ENCODE results near the gene PGA5.
A peak's percentile ranks its signal among the peaks of the same experiment; 100 is the strongest.
"Not testable (repeated sequence)": the region's sequence is repeated elsewhere in the genome, so short reads cannot be mapped to it uniquely, and the experiment has no call there.

The PGA5 gene

DNA sequence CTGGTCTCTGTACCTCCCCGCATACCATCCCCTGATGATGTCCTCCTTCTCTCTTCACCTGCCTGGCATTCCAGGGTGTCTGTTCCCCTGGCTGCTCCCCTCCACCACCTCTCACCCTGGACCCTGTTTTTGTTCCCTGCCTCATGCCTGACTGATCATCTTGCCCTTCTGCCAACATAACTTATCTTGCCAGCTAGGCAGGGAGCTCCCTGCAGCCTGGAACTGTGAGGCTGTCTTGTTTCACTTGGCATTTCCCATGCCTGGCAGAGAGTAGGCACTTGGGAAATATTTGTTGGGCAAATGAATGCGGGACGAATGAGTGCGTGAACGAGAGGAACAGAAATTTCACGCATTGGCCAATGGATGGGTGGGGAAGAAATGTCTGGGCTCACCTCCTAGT, 11.5 kb upstream of the PGA5 start:
- not testable (repeated sequence) for DNase-seq

DNA sequence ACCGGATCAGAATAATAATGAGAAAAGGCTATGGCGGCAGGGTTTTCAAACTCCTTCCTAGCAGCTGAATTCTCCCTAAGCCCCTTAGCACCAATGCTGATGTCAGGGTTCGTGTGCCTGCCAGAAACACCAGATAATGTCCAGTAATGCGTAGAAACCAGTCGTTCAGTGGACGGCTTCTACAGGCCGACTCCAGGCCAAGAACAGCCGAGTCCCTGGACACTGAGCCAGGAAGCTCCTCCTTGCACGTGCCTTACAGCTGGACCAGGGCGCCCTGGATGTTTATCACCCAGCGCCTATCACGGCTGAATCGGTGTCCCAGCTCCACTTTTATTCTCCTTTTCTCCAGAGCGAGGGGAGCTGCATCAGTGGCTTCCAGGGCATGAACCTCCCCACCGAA, 9.9 kb upstream of the PGA5 start:
- not testable (repeated sequence) for DNase-seq

DNA sequence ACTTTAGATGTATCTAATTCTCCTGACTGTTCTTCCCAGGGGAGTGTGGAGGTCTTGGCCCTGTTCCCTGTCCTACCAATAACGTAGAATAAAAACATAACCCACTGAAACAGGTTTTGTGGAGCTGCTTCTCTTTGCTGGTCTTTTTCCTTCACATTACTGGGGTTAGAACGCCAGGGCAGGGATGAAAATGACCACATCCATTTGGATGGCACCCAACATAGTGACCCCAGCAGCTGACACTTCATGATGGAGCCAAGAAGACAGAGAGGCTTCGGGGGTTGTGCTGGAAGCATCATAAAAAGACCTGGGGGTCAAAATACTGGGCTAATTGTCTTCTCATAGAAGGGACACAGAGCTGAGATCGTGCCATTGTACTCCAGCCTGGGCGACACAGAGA, 9.4 kb upstream of the PGA5 start:
- DNase-seq, result not testable (repeated sequence)

GRCh38 chr11:61232548-61233145, 8.3 kb upstream of the PGA5 start:
- not testable (repeated sequence) for DNase-seq

GRCh38 chr11:61237130-61237529, 3.8 kb upstream of the PGA5 start:
- DNase-seq, result not testable (repeated sequence)

- not testable (repeated sequence) for DNase-seq
These were observed 687 bp upstream of the PGA5 start for GRCh38 chr11:61240288-61240687.

- DNase-seq, result not testable (repeated sequence)
These were observed 551 bp downstream of the PGA5 start for GRCh38 chr11:61241526-61241925.

DNA sequence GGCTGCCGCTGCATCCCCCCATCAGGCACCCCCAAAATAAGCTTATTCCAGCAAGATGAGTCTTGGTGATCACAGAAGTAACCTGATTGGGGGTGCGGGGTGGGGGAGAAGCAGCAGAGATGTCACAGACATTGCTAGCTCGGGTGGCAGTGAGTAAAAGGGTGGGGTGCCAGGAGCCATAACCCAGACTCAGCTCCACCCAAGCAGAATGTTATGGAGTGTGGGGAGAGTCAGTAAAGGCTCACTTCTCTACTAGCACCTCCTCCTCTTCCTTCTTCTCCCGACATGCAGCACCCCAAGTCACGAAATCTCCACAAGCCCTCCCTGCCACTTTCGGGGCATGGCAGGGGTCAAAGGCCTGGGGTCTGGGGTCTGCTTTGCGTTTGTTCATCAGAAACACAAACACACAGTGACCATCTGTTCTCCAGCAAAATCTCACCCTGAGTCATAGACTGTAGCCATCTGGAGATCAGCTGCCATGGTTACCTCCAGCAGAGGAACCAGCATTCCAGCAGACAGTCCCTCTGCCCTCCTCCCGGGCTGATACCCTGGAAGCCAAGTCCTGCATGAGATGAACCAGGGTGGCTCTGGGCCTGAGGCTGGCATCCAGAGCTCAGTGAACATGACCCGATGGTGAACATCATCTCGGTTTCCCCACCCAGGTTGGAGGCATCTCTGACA, 4.4 kb downstream of the PGA5 start:
- DNase-seq, result not testable (repeated sequence)

DNA sequence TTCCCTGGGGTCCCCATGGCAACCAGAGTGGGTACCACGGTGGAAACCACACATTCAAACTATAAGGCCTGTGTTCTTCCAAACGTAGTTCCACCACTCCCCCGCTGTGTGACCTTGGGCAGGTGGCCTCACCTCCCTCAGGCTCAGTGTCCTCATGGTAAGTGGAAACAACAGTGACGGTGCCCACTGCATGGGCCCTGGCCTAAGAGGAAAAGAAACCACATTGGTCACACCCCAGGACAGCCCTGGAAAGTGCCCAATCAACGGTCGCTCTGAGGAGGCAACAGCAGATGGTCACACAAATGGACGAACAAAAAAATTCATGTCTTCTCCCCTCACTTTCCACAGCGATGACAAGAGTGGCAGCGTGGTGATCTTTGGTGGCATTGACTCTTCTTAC, 7.1 kb downstream of the PGA5 start:
- not testable (repeated sequence) for DNase-seq

GRCh38 chr11:61249201-61249600, 8.2 kb downstream of the PGA5 start:
- DNase-seq, result not testable (repeated sequence)

GRCh38 chr11:61250796-61251765, 10.1 kb downstream of the PGA5 start:
- not testable (repeated sequence) for DNase-seq

- DNase-seq, result not testable (repeated sequence)
These were observed 11.4 kb downstream of the PGA5 start for GRCh38 chr11:61252332-61252731.

DNA sequence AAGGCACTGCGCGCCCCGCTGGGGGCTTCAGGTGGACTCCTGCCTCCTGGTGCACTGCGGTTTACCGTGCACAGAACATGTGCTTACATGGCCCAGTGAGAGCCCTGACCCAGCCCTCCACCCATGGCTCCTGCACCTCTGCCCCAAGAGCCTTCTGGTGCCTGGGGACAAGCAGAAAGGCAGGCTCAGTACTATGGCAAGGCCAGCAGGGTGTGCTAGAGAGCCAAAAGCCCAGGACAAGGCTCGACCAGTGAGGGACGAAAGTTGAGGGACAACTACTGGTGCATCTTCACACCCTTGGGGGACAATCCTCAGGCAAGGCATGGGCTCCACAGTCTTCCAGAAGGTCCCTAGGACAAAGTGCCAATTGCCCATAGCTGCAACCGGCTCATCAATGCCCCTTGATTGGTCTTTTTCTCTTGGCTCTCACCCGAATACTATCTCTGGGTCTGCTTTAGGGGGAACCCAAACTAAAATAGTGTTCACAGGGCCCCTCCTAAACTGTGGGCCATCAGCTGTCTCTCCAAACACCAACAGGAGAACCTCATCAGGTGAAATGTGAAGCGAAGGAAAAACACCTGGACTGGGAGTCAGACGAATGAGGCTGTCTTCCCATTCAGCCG, 13.5 kb downstream of the PGA5 start:
- peak; percentile 15 for DNase-seq

GRCh38 chr11:61256710-61257482, 15.9 kb downstream of the PGA5 start:
- DNase-seq, result no peak

GRCh38 chr11:61258546-61258945, 17.6 kb downstream of the PGA5 start:
- DNase-seq, result no peak

DNA sequence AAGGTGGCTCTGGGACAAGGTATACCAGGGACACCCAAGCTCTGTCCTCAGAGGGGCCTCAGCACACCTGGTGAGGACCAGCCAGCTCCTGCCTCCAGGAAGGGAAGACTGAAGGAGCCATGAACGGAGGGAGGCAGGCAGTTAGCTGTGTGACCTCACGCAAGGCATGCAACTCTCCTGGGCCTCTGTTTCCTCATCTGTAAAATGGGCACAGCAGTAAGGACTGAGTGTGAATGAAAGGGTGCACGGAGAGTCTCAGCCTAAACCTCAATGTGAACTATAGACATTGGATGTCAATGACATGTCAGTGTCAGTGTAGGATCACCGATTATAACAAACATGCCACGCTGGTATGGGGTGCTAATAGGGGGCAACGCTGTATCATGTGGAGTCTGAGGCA, 18.4 kb downstream of the PGA5 start:
- no peak for DNase-seq

GRCh38 chr11:61264371-61264770, 23.4 kb downstream of the PGA5 start:
- no peak for DNase-seq

DNA sequence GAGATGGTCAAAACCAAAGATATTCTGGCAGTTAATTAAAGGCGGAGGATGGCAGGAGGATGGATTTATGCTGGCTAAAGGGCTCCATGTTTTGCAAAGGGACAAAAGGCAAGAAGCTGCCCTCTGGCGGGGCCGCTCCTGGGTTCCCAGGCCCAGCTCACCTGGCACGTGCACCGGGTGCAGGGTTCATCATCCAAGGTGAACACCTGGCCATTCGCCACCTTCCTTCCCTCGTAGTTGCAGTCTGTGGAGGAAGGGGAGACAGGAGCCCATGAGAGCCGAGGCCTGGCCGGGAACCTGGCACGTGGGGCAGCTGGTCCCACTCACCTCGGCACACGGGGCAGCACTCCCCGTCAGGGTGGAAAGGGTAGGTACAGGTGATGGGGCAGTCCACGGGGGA, 23.8 kb downstream of the PGA5 start:
- no peak for DNase-seq

GRCh38 chr11:61265357-61265756, 24.4 kb downstream of the PGA5 start:
- no peak for DNase-seq

- DNase-seq, result no peak
These were observed 25.6 kb downstream of the PGA5 start for GRCh38 chr11:61266602-61267001.

DNA sequence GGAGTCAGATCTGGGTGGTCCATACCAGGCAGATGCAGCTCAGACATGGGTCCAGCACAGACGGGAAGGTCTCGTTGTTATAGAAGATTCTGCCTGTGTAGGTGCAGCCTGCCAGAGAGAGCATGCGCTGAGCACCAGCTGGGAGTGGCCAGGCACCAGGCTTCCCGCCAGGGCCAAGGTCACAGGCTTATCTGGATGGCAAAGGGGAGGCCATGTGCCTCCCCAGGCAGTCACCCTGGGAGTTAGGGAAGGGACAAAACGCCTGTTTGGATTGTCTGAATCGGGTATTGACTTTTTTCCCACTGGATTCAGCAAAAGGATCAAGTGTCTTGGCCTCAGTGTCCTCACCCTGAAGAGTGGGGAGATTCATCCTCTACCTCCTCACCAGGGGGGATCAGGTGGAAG, 26.5 kb downstream of the PGA5 start:
- no peak for DNase-seq

- DNase-seq, result no peak
These were observed 27.7 kb downstream of the PGA5 start for GRCh38 chr11:61268588-61269250.
